K562 (cell line): ENCODE measurements around the gene PRPH2. TPM values are rescaled to one million over a fixed set of nuclear protein-coding genes. Genes with fewer than 3 reads are reported as not detected.

Experiments used
- ATAC-seq: fragments of 200-7000 bp; cut with Tn5 transposase; 3 replicates; pipeline ENCODE4 v1.9.1; 2020; ENCODE audit warnings: moderate library complexity
- BruUV-seq: library from RNA; stranded (reverse); fragments of 400-500 nt; replicated peaks from 2 replicates; lab custom pipeline; 2021; lab: Mats Ljungman, UMichigan
- CTCF ChIA-PET: fragments of 300-600 bp; formaldehyde crosslinking; extraction: SDS; loops from one replicate; lab custom pipeline; 2021; ENCODE audit warnings: low intra/inter-chr PET ratio; lab: Yijun Ruan, JAX
- POLR2A ChIA-PET: fragments of 300-600, 350-650 bp; sonication (Branson Sonifier 250); formaldehyde crosslinking; extraction: SDS; loops from one replicate; lab custom pipeline; 2021; ENCODE audit warnings: antibody characterized with exemption, inconsistent platforms; lab: Yijun Ruan, JAX
- DNase-seq, 4 experiments: peaks; one replicate each; pipeline versions ENCODE4 v3.0.0 to v3.0.0-alpha.2; 2011 to 2018; ENCODE audit warnings: low spot score in 3 of 4, mixed read lengths in 3 of 4; ENCODE audit errors: extremely low read depth in 1 of 4
- FAIRE-seq: peaks from 2 replicates; lab custom pipeline; 2011; peaks lifted over from hg19 to GRCh38; lab: Jason Lieb, UNC
- H2AFZ ChIP-seq: 2 replicates; pipeline ENCODE4 v1.6.0; 2011; ENCODE audit warnings: low read depth, low read length, control low read depth, inconsistent platforms
- H3K27ac ChIP-seq: fragments of 200-600 bp; 3 replicates; pipeline ENCODE4 v1.8.0; 2011; ENCODE audit warnings: low read depth, mild to moderate bottlenecking, control low read depth, inconsistent platforms, low read length, moderate library complexity, mixed read lengths; ENCODE audit errors: extremely low read depth
- H3K27me3 ChIP-seq, 2 experiments: fragments of 300-600 bp in 1 of 2; 2 replicates in 1 of 2; 3 replicates in 1 of 2; pipeline versions ENCODE4 v1.6.0 to v1.8.0; 2011; ENCODE audit warnings: inconsistent platforms in 2 of 2, low read length in 2 of 2, mild to moderate bottlenecking in 1 of 2, mixed read lengths in 1 of 2, moderate library complexity in 1 of 2; ENCODE audit not compliant: control insufficient read depth in 2 of 2, insufficient read depth in 2 of 2
- H3K36me3 ChIP-seq: fragments of 300-600 bp; 3 replicates; pipeline ENCODE4 v1.8.0; 2011; ENCODE audit warnings: mild to moderate bottlenecking, low read length, inconsistent platforms; ENCODE audit not compliant: control insufficient read depth, insufficient read depth
- H3K4me1 ChIP-seq, 2 experiments: fragments of 200-600 bp in 1 of 2; replicated peaks in 1 of 2; 2 replicates in 1 of 2; 3 replicates in 1 of 2; pipeline versions ENCODE4 v1.5.1 to v1.8.0; 2011; ENCODE audit warnings: inconsistent platforms in 2 of 2, low read length in 2 of 2, mild to moderate bottlenecking in 1 of 2, mixed read lengths in 1 of 2, moderate library complexity in 1 of 2; ENCODE audit not compliant: control insufficient read depth in 2 of 2, insufficient read depth in 2 of 2
- H3K4me2 ChIP-seq: 2 replicates; pipeline ENCODE4 v1.6.1; 2011; ENCODE audit warnings: low read length, control low read depth, inconsistent platforms, mixed read lengths; ENCODE audit not compliant: insufficient read depth
- H3K4me3 ChIP-seq: fragments of 200-600 bp; sonication (generic), shearing (Covaris generic); 2 replicates; pipeline ENCODE4 v1.5.1; 2016; ENCODE audit warnings: control low read depth, inconsistent platforms
- H3K79me2 ChIP-seq: fragments of 200-600 bp; 3 replicates; pipeline ENCODE4 v1.8.0; 2011; ENCODE audit warnings: low read length, inconsistent platforms; ENCODE audit not compliant: control insufficient read depth, insufficient read depth
- H3K9ac ChIP-seq, 2 experiments: 2 replicates each; pipeline versions ENCODE4 v1.6.0 to v1.6.1; 2011; ENCODE audit warnings: low read depth in 2 of 2, low read length in 2 of 2, control low read depth in 1 of 2, inconsistent platforms in 1 of 2, mild to moderate bottlenecking in 1 of 2, mixed read lengths in 1 of 2; ENCODE audit not compliant: insufficient read depth in 1 of 2
- H3K9me1 ChIP-seq: one replicate; pipeline ENCODE4 v1.6.0; 2011; ENCODE audit warnings: inconsistent platforms, mild to moderate bottlenecking, low read length, moderate library complexity; ENCODE audit not compliant: control insufficient read depth, insufficient read depth
- H3K9me3 ChIP-seq: replicated peaks from 2 replicates; pipeline ENCODE4 v1.5.1; 2011; ENCODE audit warnings: low read depth, low read length, inconsistent platforms; ENCODE audit not compliant: control insufficient read depth, insufficient read depth
- H4K20me1 ChIP-seq: replicated peaks from 2 replicates; pipeline ENCODE4 v1.6.1; 2011; ENCODE audit warnings: low read length, inconsistent platforms, mixed read lengths; ENCODE audit not compliant: control insufficient read depth, insufficient read depth
- CXXC5 ChIP-seq: fragments of 250-450 bp; sonication (Bioruptor Pico); IDR thresholded peaks from 2 replicates; pipeline ENCODE4 v1.8.0; 2022; ENCODE audit warnings: inconsistent platforms, mild to moderate bottlenecking, moderate library complexity
- FOXK2 ChIP-seq, 2 experiments: fragments of 450-650 bp; IDR thresholded peaks in 1 of 2; conservative IDR thresholded peaks in 1 of 2; 2 replicates each; pipeline ENCODE4 v1.6.1; 2016; ENCODE audit warnings: low read depth in 2 of 2, mild to moderate bottlenecking in 1 of 2
- KLF6 ChIP-seq: fragments of 250-450 bp; sonication (Bioruptor Pico); IDR thresholded peaks from 2 replicates; pipeline ENCODE4 v1.4.0; 2020; ENCODE audit warnings: mild to moderate bottlenecking, moderate library complexity, borderline replicate concordance
- MEF2D ChIP-seq: conservative IDR thresholded peaks from 2 replicates; pipeline ENCODE4 v1.6.1; 2016; ENCODE audit warnings: low read depth, missing genetic modification characterization, missing compliant biosample characterization
- MEIS2 ChIP-seq: fragments of 450-650 bp; IDR thresholded peaks from 2 replicates; pipeline ENCODE4 v1.6.1; 2014; ENCODE audit warnings: mild to moderate bottlenecking; ENCODE audit not compliant: partially characterized antibody
- RBBP5 ChIP-seq: fragments of 200-600 bp; sonication (generic); IDR thresholded peaks from 2 replicates; pipeline ENCODE4 v1.6.1; 2012; ENCODE audit warnings: borderline replicate concordance, mild to moderate bottlenecking, low read length, control low read depth, inconsistent platforms; ENCODE audit not compliant: insufficient read depth, poor library complexity, severe bottlenecking
- SMAD4 ChIP-seq: fragments of 250-450 bp; sonication (Bioruptor Pico); conservative IDR thresholded peaks from 2 replicates; pipeline ENCODE4 v1.8.0; 2021; ENCODE audit warnings: inconsistent platforms, mild to moderate bottlenecking, moderate library complexity
- ZNF134 ChIP-seq: fragments of 250-450 bp; sonication (Bioruptor Pico); conservative IDR thresholded peaks from 2 replicates; pipeline ENCODE4 v1.4.0; 2020
- ZNF764 ChIP-seq: fragments of 250-450 bp; sonication (Bioruptor Pico); IDR thresholded peaks from 2 replicates; pipeline ENCODE4 v1.4.0; 2020; ENCODE audit warnings: low read depth, mild to moderate bottlenecking, moderate library complexity
- WGBS: fragments of 100-300 bp; shearing (Covaris generic); methylation state at CpG from one replicate; pipeline ENCODE4 v1.1.6; 2016; ENCODE audit warnings: low coverage, mixed read lengths; ENCODE audit not compliant: insufficient coverage; ENCODE audit errors: missing lambda C conversion rate; 5-methylcytosine and 5-hydroxymethylcytosine counted together
- in situ Hi-C: fragments of 300-500 bp; cut with MboI; formaldehyde crosslinking; loops from 4 replicates; pipeline ENCODE4 v1.15.0; 2018; ENCODE audit warnings: inconsistent platforms, mixed read lengths
- intact Hi-C: fragments of 100-400 bp; cut with micrococcal nuclease; formaldehyde crosslinking; loops from 2 replicates; pipeline ENCODE4 v1.14.2; 2022
- polyA plus RNA-seq, 8 experiments: library from polyadenylated mRNA; depleted of rRNA in 4 of 8; stranded (reverse) in 5 of 8; unstranded in 3 of 8; fragments of >200 nt; fragmentation: Nextera tagmentation in 2 of 8; fragmentation: Illumina TruSeq in 1 of 8; extraction: Ambion mirVana in 2 of 8; extraction: Trizol in 1 of 8; gene quantifications; 2 replicates each; pipeline versions ENCODE4 v1.2.1 to v1.2.3, GENCODE V29; 2011 to 2014; ENCODE audit warnings: inconsistent platforms in 1 of 8, missing spikeins in 1 of 8
- total RNA-seq, 7 experiments: library from RNA; depleted of rRNA in 6 of 7; stranded (reverse); fragments of >200 nt in 6 of 7; fragmentation: Illumina TruSeq in 2 of 7; extraction: Trizol in 2 of 7; gene quantifications; 2 replicates each; pipeline versions ENCODE4 v1.2.1 to v1.2.3, GENCODE V29; 2011 to 2021; ENCODE audit warnings: low replicate concordance in 1 of 7
- TF ChIP-seq, protein P1 (sequence below): sonication (generic); formaldehyde crosslinking; IDR thresholded peaks from 2 replicates; pipeline ENCODE4 v1.8.1; 2023; ENCODE audit warnings: mild to moderate bottlenecking, missing genetic modification reagents
- TF ChIP-seq, protein P2 (sequence below), 3 experiments: fragments of 200-800 bp in 1 of 3; sonication (Bioruptor generic) in 1 of 3; sonication (generic) in 1 of 3; formaldehyde crosslinking in 1 of 3; IDR thresholded peaks; 2 replicates each; pipeline versions ENCODE4 v1.6.1 to v1.8.0; 2016 to 2022; ENCODE audit warnings: mild to moderate bottlenecking in 2 of 3, missing compliant biosample characterization in 2 of 3, missing genetic modification characterization in 2 of 3, missing genetic modification reagents in 1 of 3
- TF ChIP-seq, protein P3 (sequence below): sonication (generic); formaldehyde crosslinking; IDR thresholded peaks from 2 replicates; pipeline ENCODE4 v1.8.1; 2023; ENCODE audit warnings: mild to moderate bottlenecking, missing genetic modification reagents, moderate library complexity
- TF ChIP-seq, protein P4 (sequence below): fragments of 450-650 bp; IDR thresholded peaks from 2 replicates; pipeline ENCODE4 v1.6.1; 2016; ENCODE audit warnings: antibody characterized with exemption
- TF ChIP-seq, protein P5 (sequence below): sonication (generic); formaldehyde crosslinking; IDR thresholded peaks from 2 replicates; pipeline ENCODE4 v1.9.0; 2022; ENCODE audit warnings: mild to moderate bottlenecking, missing genetic modification reagents

PRPH2 gene
- total and polyA plus RNA-seq, 9 of the 15 experiments (the other 6 are each of a cell fraction or from before 2014, with no cell fraction given) = 0.03 to 0.11 (median 0.03) TPM; not detected in 5

DNA sequence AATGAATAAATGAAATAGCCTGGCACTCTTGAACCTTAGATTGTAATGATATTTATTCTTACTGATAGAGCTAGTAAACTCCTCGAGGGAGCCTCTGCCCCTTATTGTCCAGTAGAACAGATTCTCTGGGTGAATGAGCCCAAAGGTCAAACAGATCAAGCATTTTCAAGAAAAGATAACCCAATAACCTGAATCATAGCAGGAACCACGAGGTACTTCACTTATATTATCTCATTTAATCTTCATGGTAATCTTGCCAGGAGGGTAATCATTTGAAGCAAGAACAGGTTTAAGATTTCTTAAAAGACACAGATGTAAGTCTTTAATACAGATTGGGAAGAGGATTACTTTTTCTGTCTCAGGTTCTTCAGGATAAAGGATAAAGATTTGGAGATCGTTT lies 40.6 kb upstream of the PRPH2 start (continued):
- TF ChIP-seq, protein P1, sequence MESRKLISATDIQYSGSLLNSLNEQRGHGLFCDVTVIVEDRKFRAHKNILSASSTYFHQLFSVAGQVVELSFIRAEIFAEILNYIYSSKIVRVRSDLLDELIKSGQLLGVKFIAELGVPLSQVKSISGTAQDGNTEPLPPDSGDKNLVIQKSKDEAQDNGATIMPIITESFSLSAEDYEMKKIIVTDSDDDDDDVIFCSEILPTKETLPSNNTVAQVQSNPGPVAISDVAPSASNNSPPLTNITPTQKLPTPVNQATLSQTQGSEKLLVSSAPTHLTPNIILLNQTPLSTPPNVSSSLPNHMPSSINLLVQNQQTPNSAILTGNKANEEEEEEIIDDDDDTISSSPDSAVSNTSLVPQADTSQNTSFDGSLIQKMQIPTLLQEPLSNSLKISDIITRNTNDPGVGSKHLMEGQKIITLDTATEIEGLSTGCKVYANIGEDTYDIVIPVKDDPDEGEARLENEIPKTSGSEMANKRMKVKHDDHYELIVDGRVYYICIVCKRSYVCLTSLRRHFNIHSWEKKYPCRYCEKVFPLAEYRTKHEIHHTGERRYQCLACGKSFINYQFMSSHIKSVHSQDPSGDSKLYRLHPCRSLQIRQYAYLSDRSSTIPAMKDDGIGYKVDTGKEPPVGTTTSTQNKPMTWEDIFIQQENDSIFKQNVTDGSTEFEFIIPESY (CRISPR knock-in tag) = no peak
- TF ChIP-seq, protein P2, sequence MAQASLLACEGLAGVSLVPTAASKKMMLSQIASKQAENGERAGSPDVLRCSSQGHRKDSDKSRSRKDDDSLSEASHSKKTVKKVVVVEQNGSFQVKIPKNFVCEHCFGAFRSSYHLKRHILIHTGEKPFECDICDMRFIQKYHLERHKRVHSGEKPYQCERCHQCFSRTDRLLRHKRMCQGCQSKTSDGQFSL (CRISPR knock-in tag; IDR thresholded peaks at IDR 0.05) = no peak
- TF ChIP-seq, protein P2 (tag; IDR thresholded peaks at IDR 0.05) = no peak
- TF ChIP-seq ZNF134 (CRISPR knock-in tag) (no peak), CXXC5 (CRISPR knock-in tag) (0 out of 2 replicates have a peak, but pooled peaks have one; percentile 21), RBBP5 (no peak), SMAD4 (CRISPR knock-in tag) (no peak)

DNA sequence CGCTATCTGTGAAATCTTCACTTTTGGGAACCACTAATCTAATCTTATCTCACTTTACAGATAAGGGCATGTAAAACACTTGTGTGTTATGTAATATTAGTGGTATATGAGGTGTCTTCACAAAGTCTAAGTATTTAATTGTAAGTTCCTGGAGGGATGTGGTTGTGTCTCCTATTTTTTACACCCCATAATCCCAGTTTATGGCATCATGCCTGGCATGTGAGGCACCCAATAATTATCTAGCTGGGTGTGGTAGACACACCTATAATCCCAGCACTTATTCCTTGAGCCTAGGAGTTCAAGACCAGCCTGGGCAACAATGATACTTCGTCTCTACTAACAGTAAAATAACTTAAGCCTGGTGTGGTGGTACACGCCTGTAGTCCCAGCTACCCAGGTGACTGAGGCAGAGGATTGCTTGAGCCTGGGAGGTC lies 40.0 kb upstream of the PRPH2 start:
- intact Hi-C loops = no loop called here
- peak; percentile 11 for FAIRE-seq
- no peak for TF ChIP-seq FOXK2 (conservative IDR thresholded peaks at IDR 0.05 in 1 of 2, IDR thresholded peaks at IDR 0.05 in 1 of 2; ENCODE audit: low read depth in 2 of 2)
- no peak for TF ChIP-seq KLF6 (CRISPR knock-in tag)
- TF ChIP-seq, protein P3, sequence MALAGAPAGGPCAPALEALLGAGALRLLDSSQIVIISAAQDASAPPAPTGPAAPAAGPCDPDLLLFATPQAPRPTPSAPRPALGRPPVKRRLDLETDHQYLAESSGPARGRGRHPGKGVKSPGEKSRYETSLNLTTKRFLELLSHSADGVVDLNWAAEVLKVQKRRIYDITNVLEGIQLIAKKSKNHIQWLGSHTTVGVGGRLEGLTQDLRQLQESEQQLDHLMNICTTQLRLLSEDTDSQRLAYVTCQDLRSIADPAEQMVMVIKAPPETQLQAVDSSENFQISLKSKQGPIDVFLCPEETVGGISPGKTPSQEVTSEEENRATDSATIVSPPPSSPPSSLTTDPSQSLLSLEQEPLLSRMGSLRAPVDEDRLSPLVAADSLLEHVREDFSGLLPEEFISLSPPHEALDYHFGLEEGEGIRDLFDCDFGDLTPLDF = no peak
- no peak for TF ChIP-seq MEF2D (tag)
- no peak for TF ChIP-seq MEIS2
- TF ChIP-seq ZNF764 (CRISPR knock-in tag) = no peak
- TF ChIP-seq, protein P4, sequence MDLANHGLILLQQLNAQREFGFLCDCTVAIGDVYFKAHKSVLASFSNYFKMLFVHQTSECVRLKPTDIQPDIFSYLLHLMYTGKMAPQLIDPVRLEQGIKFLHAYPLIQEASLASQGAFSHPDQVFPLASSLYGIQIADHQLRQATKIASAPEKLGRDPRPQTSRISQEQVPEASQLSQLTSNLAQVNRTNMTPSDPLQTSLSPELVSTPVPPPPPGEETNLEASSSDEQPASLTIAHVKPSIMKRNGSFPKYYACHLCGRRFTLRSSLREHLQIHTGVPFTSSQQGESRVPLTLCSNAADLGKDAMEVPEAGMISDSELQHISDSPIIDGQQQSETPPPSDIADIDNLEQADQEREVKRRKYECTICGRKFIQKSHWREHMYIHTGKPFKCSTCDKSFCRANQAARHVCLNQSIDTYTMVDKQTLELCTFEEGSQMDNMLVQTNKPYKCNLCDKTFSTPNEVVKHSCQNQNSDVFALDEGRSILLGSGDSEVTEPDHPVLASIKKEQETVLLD = no peak
- TF ChIP-seq, protein P5, sequence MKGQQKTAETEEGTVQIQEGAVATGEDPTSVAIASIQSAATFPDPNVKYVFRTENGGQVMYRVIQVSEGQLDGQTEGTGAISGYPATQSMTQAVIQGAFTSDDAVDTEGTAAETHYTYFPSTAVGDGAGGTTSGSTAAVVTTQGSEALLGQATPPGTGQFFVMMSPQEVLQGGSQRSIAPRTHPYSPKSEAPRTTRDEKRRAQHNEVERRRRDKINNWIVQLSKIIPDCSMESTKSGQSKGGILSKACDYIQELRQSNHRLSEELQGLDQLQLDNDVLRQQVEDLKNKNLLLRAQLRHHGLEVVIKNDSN (CRISPR knock-in tag) = no peak

More for the DNA sequence above, 40.0 kb upstream of the PRPH2 start:
- in situ Hi-C loops = no loop called here
- Histone ChIP-seq H4K20me1 (0 out of 2 replicates have a peak, but pooled peaks cover 5% of the 10 kb centered on the region), H3K79me2 (no peaks in the 10 kb centered on the region), H2AFZ (no peak overlapping the region), H3K4me1 (no peaks in the 10 kb centered on the region), H3K27ac (no peak overlapping the region), H3K9ac (no peak overlapping the region), H3K4me2 (no peak overlapping the region), H3K27me3 (no peaks in the 10 kb centered on the region), H3K4me3 (no peak overlapping the region), H3K9me3 (no peaks in the 10 kb centered on the region), H3K36me3 (no peaks in the 10 kb centered on the region), H3K9me1 (no peaks in the 10 kb centered on the region)
- 70% methylated on average over 3 of the region's 3 CpGs for WGBS
- no peak for DNase-seq
- POLR2A ChIA-PET = interaction anchor here (0.7 to 5.9 kb wide), 7 partner anchors 9 to 117 kb away, joined by 3 to 28 read pairs (median 3); partner anchors contain the start of genes RPL7L1 and TBCC
- no peak for ATAC-seq
- BruUV-seq = no TSS peak
- CTCF ChIA-PET = no interaction called here
